HG02973 (cell line): ENCODE measurements around the gene HBEGF.

Experiments used
- ATAC-seq: cut with Tn5 transposase; IDR thresholded peaks from one replicate; pipeline ENCODE4 v1.9.1; 2021; ENCODE audit warnings: moderate library complexity; ENCODE audit not compliant: unreplicated experiment

The HBEGF gene, protein sequence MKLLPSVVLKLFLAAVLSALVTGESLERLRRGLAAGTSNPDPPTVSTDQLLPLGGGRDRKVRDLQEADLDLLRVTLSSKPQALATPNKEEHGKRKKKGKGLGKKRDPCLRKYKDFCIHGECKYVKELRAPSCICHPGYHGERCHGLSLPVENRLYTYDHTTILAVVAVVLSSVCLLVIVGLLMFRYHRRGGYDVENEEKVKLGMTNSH

GRCh38 chr5:140346348-140347221, at the start of gene HBEGF:
HBEGF (minus strand) TSS chr5:140346603; CDS start chr5:140346328, 275 bp downstream.
- peak; percentile 73 for ATAC-seq

- no peak for ATAC-seq
These were observed 47.3 kb upstream of the HBEGF start for GRCh38 chr5:140393738-140394137.

DNA sequence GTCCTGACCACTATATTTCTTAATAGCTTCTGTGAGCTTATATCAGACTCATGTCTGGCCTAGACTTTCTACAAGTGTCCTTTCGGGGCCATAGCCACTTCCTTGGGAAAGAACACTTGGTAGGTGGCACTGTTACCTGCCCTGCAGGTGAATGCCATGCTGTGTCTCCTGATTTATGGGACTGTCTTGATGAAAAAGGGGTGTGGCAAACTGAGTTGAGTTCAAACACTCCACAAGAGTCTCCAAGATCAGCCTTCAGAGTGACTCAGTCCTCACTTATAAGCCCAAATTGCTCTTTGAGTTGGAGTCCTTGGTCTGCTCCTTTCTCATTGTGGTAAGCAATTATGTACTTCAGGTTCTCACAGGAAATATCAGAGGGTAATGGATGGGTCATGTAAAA, 45.3 kb upstream of the HBEGF start:
- no peak for ATAC-seq

DNA sequence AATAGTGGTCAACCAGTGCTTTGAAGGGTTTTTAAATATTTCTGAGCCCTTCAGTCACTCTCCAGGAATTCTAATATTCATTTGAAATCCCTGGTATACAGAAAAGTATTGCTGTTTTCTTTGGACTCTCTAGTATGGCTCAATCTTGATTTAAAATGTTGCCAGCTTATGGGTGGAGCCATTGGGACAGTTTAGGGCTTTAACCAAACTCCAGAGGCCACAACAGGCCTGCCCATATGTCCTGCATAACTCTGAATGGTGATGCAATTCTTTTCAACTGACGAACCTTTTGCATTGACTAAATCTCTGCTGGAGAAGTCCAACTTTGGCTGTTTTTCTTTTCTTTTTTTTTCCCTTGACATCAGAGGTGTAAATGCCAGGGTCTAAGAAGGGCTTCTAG, 44.9 kb upstream of the HBEGF start:
- ATAC-seq, result no peak

DNA sequence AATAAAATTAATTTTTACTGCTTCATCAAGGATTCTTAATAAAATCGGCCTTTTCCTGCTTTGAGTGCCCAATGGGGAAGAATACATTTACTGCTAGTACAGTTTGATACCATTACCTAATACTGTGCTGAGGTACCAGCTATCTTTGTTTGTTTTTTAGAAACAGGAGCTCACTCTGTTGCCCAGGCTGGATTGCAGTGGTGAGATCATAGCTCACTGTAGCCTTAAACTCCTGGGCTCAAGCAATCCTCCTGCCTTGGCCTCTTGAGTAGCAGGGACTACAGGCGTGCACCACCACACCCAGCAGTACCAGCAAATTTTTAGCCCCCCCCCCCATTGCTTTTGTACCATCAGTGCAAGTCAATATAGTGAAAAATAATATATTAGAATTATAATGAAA, 41.6 kb upstream of the HBEGF start:
- no peak for ATAC-seq

DNA sequence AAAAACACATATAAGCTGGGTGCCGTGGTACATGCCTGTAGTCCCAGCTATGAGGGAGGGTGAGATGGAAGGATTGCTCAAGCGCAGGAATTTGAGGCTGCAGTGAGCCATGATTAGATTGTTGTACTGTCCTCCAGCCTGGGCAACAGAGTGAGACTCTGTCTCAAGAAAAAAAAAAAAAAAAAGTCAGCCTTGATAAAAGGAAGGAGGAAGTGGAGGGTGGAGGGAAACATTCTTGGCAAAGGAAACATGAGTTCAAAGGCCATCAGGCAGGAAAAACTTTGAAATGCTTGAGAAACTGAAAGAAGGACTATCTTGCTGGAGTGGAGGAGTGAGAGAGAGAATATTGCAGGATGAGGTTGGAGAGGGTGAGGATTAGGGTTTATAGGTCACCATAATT, 36.9 kb upstream of the HBEGF start:
- no peak for ATAC-seq

DNA sequence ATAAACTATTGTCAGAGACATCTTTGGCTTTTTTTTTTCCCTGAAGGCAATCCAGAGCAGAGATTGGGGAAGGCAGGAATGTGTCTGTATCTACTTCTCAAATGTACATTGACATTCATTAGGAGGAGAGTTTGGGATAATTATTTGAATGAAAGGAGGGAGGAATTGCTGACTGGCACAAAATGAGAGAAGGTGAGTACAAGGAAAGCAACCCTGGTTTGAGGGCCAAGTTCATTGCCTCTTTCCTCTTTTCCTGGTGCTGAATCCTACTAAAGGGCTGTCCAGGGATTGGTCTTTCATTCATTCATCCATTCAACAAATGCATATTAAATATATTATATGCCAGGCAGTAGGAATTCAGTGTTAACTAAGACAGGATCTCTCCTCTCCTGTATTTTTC, 36.5 kb upstream of the HBEGF start:
- ATAC-seq, result no peak

- no peak for ATAC-seq
These were observed 35.6 kb upstream of the HBEGF start for GRCh38 chr5:140381972-140382371.

DNA sequence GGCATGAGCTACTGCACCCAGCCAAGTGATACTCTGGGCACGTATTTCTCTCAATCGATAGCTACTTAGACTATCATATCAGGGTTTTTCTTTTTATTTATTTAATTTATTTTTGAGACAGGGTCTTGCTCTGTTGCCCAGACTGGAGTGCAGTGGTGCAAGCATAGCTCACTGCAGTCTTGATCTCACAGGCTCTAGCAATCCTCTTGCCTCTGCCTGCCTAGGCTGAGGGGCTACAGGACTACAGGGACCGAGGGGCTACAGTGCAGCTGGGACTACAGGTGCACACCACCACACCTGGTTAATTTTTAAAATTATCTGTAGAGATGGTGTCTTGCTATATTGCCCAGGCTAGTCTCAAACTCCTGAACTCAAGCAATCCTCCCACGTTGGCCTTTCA, 34.9 kb upstream of the HBEGF start:
- ATAC-seq, result no peak

DNA sequence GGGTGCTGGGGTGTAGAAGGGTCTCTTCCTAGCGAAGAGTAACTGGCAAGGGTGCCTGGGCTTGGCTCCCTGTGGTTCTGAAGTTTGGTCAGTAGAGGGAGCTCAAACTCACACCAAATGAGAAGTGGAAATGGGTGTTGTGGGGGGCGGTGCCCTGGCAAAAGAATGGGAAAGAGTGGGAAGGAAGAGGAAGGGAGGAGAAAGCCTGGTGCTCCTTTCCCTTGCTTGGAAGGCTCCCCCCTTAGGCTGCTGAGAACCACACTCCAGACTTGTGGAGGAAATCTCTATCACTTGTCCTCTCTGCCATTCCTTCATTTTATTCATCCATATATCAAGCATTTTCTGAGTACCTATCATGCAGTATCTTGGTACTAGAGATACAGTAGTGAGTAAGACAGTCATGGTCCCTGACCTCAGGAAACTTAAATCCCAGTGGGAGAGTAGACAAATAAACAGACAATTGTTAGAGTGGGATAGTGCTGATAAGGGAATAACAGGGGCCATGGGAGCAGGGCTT, 26.6 kb upstream of the HBEGF start:
- peak; percentile 58 for ATAC-seq

DNA sequence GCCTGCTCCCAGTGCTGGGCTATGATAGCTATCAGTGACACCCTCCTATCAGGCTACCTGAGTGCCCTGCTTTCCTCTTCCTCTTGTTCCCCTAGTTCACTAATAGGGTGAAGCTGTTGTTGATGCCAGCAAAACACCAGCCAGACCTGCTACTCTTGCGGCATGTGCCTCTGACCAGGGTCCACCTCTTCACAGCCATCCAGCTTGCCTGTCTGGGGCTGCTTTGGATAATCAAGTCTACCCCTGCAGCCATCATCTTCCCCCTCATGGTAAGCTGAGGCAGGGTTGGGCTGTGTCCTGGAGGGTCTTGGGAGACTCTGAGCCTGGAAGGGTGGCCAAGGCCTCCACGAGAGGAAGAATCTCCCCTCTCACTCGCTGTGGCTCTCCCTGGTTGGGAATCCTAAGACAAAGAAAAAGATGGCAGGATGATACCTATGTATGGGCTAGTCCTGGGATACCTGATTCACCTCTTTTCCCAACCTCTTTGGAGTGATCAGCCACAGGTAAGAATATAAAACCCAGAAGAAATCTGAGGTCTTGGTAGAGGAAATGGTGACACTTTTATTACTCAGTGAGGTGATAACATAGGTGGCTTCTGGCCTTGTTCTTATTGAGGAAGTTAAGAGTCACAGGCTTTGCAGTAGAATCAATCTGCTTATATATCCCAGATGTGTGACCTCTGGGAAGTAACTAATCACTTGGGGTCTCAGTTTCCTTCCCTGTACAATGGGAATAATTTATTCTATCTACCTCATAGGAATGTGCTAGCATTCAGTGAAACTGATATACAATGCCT, 25.2 kb upstream of the HBEGF start:
- no peak for ATAC-seq

GRCh38 chr5:140367256-140368013, 21.0 kb upstream of the HBEGF start:
- ATAC-seq, result no peak

GRCh38 chr5:140366589-140367255, 20.3 kb upstream of the HBEGF start:
- no peak for ATAC-seq

GRCh38 chr5:140365941-140366340, 19.5 kb upstream of the HBEGF start:
- no peak for ATAC-seq

DNA sequence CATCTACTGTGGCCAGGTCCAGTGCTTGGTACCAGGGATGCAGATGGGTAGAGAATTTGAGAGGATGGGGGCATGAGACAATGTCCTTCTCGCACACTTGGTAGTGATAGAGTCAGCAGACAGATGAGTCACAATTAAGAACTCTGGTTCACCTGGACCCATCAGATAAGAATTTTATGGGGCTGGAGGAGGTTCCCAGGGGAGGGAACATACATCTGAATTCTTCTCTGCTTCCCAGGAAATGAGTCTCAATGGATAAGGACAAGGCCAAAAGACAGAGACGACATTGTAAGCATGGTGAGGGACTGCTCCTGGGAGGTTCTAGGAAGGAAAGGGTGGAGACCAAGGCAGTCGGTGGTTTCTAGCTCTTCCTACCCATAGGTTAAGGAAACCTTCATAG, 18.9 kb upstream of the HBEGF start:
- ATAC-seq, result no peak

DNA sequence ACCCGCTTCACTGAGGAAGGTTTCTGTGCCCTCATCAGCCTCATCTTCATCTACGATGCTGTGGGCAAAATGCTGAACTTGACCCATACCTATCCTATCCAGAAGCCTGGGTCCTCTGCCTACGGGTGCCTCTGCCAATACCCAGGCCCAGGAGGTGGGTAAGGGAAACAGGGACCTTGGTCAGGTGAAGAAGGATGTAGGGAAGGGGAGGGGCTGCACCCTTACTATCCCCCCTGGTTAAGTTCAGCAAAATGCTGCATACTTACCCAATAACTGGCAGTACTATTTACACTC, 18.0 kb upstream of the HBEGF start:
- ATAC-seq, result no peak

- no peak for ATAC-seq
These were observed 17.4 kb upstream of the HBEGF start for GRCh38 chr5:140363631-140364471.

- peak; percentile 91 for ATAC-seq
These were observed 16.6 kb upstream of the HBEGF start for GRCh38 chr5:140362875-140363630.

DNA sequence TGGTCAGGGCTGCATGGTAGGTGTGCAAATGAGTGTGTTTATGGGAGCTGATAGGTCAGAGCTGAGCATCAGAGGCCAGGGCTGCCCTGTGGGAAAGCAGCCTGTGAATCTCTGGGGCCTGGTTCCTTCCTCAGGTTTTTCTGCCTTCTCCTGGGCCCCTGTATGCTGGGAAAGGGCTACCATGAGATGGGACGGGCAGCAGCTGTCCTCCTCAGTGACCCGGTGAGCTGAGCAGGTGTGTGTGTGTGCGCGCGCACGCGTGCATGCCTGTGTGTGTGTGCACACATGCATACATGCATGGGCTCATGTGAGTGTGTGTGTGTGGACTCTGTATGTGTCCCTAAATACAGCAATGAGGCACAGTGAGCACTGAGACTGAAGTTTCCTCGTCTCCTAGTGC, 15.9 kb upstream of the HBEGF start:
- no peak for ATAC-seq
